SK-N-SH (cell line): Measurements from ENCODE around the gene RBMS3. TPM values are rescaled to one million over a fixed set of nuclear protein-coding genes. Genes with fewer than 3 reads are reported as not detected.

Experiments used
- CTCF ChIA-PET: fragments of 300-600, 350-600 bp; formaldehyde crosslinking; extraction: SDS; loops from one replicate; lab custom pipeline; 2021; lab: Yijun Ruan, JAX
- POLR2A ChIA-PET: fragments of 350-600 bp; sonication (Branson Sonifier 250); formaldehyde crosslinking; extraction: SDS; loops from one replicate; lab custom pipeline; 2020; ENCODE audit warnings: antibody characterized with exemption, inconsistent platforms; lab: Yijun Ruan, JAX
- DNase-seq: peaks from one replicate; pipeline ENCODE4 v3.0.0; 2012
- H2AFZ ChIP-seq: fragments of 200-600 bp; sonication (generic); 2 replicates; pipeline ENCODE4 v1.8.1; 2016; ENCODE audit warnings: antibody characterized with exemption, mild to moderate bottlenecking, low read depth
- H3F3A ChIP-seq: fragments of 200-600 bp; sonication (generic); replicated peaks from 2 replicates; pipeline ENCODE3; 2016; ENCODE audit warnings: antibody characterized with exemption, mild to moderate bottlenecking; ENCODE audit not compliant: insufficient read depth
- H3K27ac ChIP-seq, 2 experiments: fragments of 200-500 bp in 1 of 2; fragments of 200-600 bp in 1 of 2; sonication (Bioruptor generic) in 1 of 2; sonication (generic), shearing (Covaris generic) in 1 of 2; 2 replicates each; pipeline versions ENCODE4 v1.5.1 to v1.6.1; 2014 to 2016; ENCODE audit warnings: low read depth in 2 of 2, inconsistent platforms in 1 of 2, low read length in 1 of 2, mild to moderate bottlenecking in 1 of 2, mixed read lengths in 1 of 2
- H3K27me3 ChIP-seq: fragments of 200-600 bp; sonication (generic), shearing (Covaris generic); 2 replicates; pipeline ENCODE4 v1.6.1; 2016; ENCODE audit warnings: mixed run types; ENCODE audit not compliant: insufficient read depth
- H3K36me3 ChIP-seq, 2 experiments: fragments of 200-500 bp in 1 of 2; fragments of 200-600 bp in 1 of 2; sonication (Bioruptor generic) in 1 of 2; sonication (generic) in 1 of 2; replicated peaks in 1 of 2; 2 replicates each; pipeline versions ENCODE3 to v1.5.1; 2014 to 2016; ENCODE audit warnings: low read length in 1 of 2, mild to moderate bottlenecking in 1 of 2; ENCODE audit not compliant: insufficient read depth in 2 of 2, control insufficient read depth in 1 of 2
- H3K4me1 ChIP-seq, 2 experiments: fragments of 200-500 bp in 1 of 2; fragments of 200-600 bp in 1 of 2; sonication (Bioruptor generic) in 1 of 2; sonication (generic), shearing (Covaris generic) in 1 of 2; 2 replicates each; pipeline versions ENCODE4 v1.5.1 to v1.6.1; 2014 to 2016; ENCODE audit warnings: low read depth in 1 of 2, low read length in 1 of 2, mixed run types in 1 of 2; ENCODE audit not compliant: insufficient read depth in 2 of 2, control insufficient read depth in 1 of 2
- H3K4me2 ChIP-seq: fragments of 200-600 bp; sonication (generic), shearing (Covaris generic); 2 replicates; pipeline ENCODE4 v1.6.1; 2017; ENCODE audit warnings: mixed run types
- H3K4me3 ChIP-seq, 2 experiments: fragments of 200-500 bp in 1 of 2; fragments of 200-600 bp in 1 of 2; sonication (Bioruptor generic) in 1 of 2; sonication (generic), shearing (Covaris generic) in 1 of 2; 2 replicates each; pipeline versions ENCODE4 v1.5.1 to v1.8.1; 2014 to 2016; ENCODE audit warnings: low read depth in 2 of 2, inconsistent platforms in 1 of 2, low read length in 1 of 2, mild to moderate bottlenecking in 1 of 2, mixed read lengths in 1 of 2, moderate library complexity in 1 of 2
- H3K79me2 ChIP-seq: fragments of 200-600 bp; sonication (generic); 2 replicates; pipeline ENCODE4 v1.8.1; 2017; ENCODE audit warnings: mild to moderate bottlenecking; ENCODE audit not compliant: insufficient read depth
- H3K9ac ChIP-seq: fragments of 200-600 bp; sonication (generic); 2 replicates; pipeline ENCODE4 v1.6.1; 2017; ENCODE audit warnings: mixed run types
- H3K9me2 ChIP-seq: fragments of 200-600 bp; sonication (generic); 2 replicates; pipeline ENCODE4 v1.6.1; 2017; ENCODE audit warnings: mixed run types
- H3K9me3 ChIP-seq: fragments of 200-600 bp; sonication (generic); 2 replicates; pipeline ENCODE4 v1.6.1; 2017; ENCODE audit warnings: mixed run types, mild to moderate bottlenecking, moderate library complexity
- H4K20me1 ChIP-seq: fragments of 200-600 bp; sonication (generic); 2 replicates; pipeline ENCODE4 v1.6.1; 2017; ENCODE audit warnings: mild to moderate bottlenecking, mixed run types; ENCODE audit not compliant: insufficient read depth
- CHD2 ChIP-seq: fragments of 150-350 bp; IDR thresholded peaks from 2 replicates; pipeline ENCODE4 v1.6.1; 2018; ENCODE audit warnings: low read length; ENCODE audit not compliant: partially characterized antibody
- EZH2phosphoT487 ChIP-seq: fragments of 200-600 bp; sonication (generic); IDR thresholded peaks from 2 replicates; pipeline ENCODE4 v1.6.1; 2017; ENCODE audit warnings: low read depth, mixed run types, mild to moderate bottlenecking, antibody characterized with exemption, moderate library complexity, borderline replicate concordance
- FOXM1 ChIP-seq: IDR thresholded peaks from 2 replicates; pipeline ENCODE4 v1.4.0; 2012; ENCODE audit warnings: low read depth, mild to moderate bottlenecking
- MAX ChIP-seq: IDR thresholded peaks from 2 replicates; pipeline ENCODE4 v1.4.0; 2012; ENCODE audit warnings: low read depth
- POLR2AphosphoS5 ChIP-seq: IDR thresholded peaks from 2 replicates; pipeline ENCODE4 v1.6.1; 2012; ENCODE audit warnings: low read depth, low read length
- RAD21 ChIP-seq: IDR thresholded peaks from 2 replicates; pipeline ENCODE4 v1.6.1; 2012; ENCODE audit warnings: mild to moderate bottlenecking, low read length
- RCOR1 ChIP-seq: fragments of 150-350 bp; IDR thresholded peaks from 2 replicates; pipeline ENCODE4 v1.6.1; 2017; ENCODE audit warnings: antibody characterized with exemption, low read length
- REST ChIP-seq: IDR thresholded peaks from 2 replicates; pipeline ENCODE4 v1.6.1; 2012; ENCODE audit warnings: mild to moderate bottlenecking, low read depth, low read length, moderate library complexity
- TAF1 ChIP-seq: IDR thresholded peaks from 2 replicates; pipeline ENCODE4 v1.6.1; 2012; ENCODE audit warnings: low read depth, mild to moderate bottlenecking, low read length, moderate library complexity, borderline replicate concordance
- USF1 ChIP-seq: IDR thresholded peaks from 2 replicates; pipeline ENCODE4 v1.4.0; 2012; ENCODE audit warnings: low read depth, borderline replicate concordance
- USF2 ChIP-seq: fragments of 150-350 bp; IDR thresholded peaks from 2 replicates; pipeline ENCODE4 v1.6.1; 2017; ENCODE audit warnings: antibody characterized with exemption, low read length, low read depth, borderline replicate concordance
- YY1 ChIP-seq: IDR thresholded peaks from 2 replicates; pipeline ENCODE4 v1.4.0; 2012; ENCODE audit warnings: low read depth, mild to moderate bottlenecking
- WGBS: methylation state at CpG from one replicate; pipeline ENCODE4 v1.1.6; 2017; ENCODE audit warnings: low lambda C conversion rate; 5-methylcytosine and 5-hydroxymethylcytosine counted together
- polyA plus RNA-seq, 3 experiments: library from polyadenylated mRNA; depleted of rRNA; stranded (reverse); fragments of >200 nt; gene quantifications; 2 replicates each; pipeline ENCODE4 v1.2.3, GENCODE V29; 2012

Gene RBMS3
- polyA plus RNA-seq, 1 of the 3 experiments (the other 2 are of a cell fraction) = 8.2 TPM

- Histone ChIP-seq H3F3A (peaks cover 21% of the 10 kb centered on the region), H3K9ac (no peak overlapping the region), H3K36me3 (peaks cover 0 to 5% of the 10 kb centered on the region in 2 experiments), H2AFZ (no peak overlapping the region), H3K9me3 (no peaks in the 10 kb centered on the region), H3K4me2 (no peak overlapping the region), H3K79me2 (peaks cover 3% of the 10 kb centered on the region; the same call in 1 of the 2 replicates), H3K4me1 (peaks cover 25 to 35% of the 10 kb centered on the region in 2 experiments), H3K4me3 (no peak overlapping the region), H4K20me1 (no peaks in the 10 kb centered on the region), H3K9me2 (no peaks in the 10 kb centered on the region), H3K27me3 (no peaks in the 10 kb centered on the region), H3K27ac (no peak overlapping the region)
- 78% methylated on average over 1 of the region's 1 CpG for WGBS
- TF ChIP-seq YY1 (no peak), EZH2phosphoT487 (no peak), USF1 (no peak), POLR2AphosphoS5 (no peak), MAX (no peak), FOXM1 (no peak), RAD21 (no peak), TAF1 (no peak), RCOR1 (no peak), CHD2 (no peak), USF2 (no peak), REST (no peak)
- DNase-seq = no peak
- ChIA-PET POLR2A (interaction anchor here (0.5 kb wide), 1 partner anchor 474 kb away, joined by 5 read pairs; the partner anchor contains the start of gene RBMS3), CTCF (no interaction called here)
These were observed 474.5 kb downstream of the RBMS3 start for GRCh38 chr3:29755416-29755815.
